HG03575 (cell line): ENCODE results near the gene MKRN2.
"Not testable (repeated sequence)": the region's sequence is repeated elsewhere in the genome, so short reads cannot be mapped to it uniquely, and the experiment has no call there.

ENCODE experiments used
- ATAC-seq: cut with Tn5 transposase; IDR thresholded peaks from one replicate; pipeline ENCODE4 v1.9.1; 2021; ENCODE audit not compliant: unreplicated experiment, insufficient number of reproducible peaks, low FRiP score; ENCODE audit errors: extremely low read depth

Gene MKRN2

GRCh38 chr3:12620729-12621128 is 63.8 kb downstream of the MKRN2 start:
- ATAC-seq, result no peak

- ATAC-seq, result no peak
Observed at GRCh38 chr3:12622335-12622734, 65.4 kb downstream of the MKRN2 start.

DNA sequence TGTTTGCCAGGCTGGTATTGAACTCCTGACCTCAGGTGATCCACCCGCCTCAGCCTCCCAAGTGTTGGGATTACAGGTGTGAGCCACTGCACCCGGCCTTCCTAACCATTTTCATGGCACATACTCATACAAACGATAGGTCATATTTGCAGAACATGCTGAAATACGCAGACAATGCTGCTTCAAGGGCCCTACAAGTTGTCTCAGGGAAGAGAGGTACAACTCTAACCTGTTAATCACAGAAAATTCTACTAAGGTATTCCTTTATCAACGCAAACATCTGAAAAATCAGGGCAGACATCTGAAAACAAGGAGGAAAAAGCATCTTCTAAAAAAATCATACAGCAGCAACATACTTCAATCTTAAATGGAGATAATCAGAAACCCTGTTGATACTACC is 67.2 kb downstream of the MKRN2 start:
- ATAC-seq, result no peak

GRCh38 chr3:12624964-12625363 is 68.1 kb downstream of the MKRN2 start:
- not testable (repeated sequence) for ATAC-seq

GRCh38 chr3:12627370-12627769 is 70.5 kb downstream of the MKRN2 start:
- no peak for ATAC-seq

DNA sequence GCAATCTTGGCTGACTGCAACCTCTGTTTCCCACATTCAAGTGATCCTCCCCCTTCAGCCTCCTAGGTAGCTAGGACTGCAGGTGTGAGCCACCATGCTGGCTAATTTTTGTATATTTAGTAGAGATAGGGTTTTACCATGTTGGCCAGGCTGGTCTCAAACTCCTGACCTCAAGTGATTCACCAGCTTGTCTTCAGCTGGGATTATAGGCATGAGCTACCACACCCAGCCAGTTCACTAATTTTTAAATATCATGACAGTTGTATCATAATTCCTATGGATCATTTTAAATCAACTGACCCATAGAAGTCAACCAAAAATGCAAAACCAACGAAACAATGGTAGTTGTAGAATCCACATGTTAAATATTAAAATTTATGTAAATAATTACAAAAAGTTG is 71.9 kb downstream of the MKRN2 start:
- no peak for ATAC-seq

DNA sequence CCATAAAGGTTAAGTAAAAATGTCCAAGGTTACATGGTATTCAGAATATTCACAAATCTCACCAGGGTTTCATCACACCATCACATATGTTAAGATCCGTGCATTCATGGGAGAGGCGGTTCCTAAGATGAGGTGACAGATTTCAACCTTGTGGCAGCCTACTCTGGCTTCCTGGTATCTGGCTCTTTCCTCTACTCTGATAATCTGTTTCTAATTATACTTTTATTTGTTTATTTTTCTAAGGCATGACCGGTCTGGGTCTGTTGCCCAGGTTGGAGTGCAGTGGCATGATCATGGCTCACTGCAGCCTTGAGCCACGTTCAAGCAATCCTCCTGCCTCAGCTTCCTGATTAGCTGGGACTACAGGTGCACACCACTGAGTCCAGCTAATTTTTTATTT is 72.7 kb downstream of the MKRN2 start:
- ATAC-seq, result no peak

- ATAC-seq, result no peak
Observed at GRCh38 chr3:12630292-12630691, 73.4 kb downstream of the MKRN2 start.

GRCh38 chr3:12630843-12631242 is 74.0 kb downstream of the MKRN2 start:
- not testable (repeated sequence) for ATAC-seq

DNA sequence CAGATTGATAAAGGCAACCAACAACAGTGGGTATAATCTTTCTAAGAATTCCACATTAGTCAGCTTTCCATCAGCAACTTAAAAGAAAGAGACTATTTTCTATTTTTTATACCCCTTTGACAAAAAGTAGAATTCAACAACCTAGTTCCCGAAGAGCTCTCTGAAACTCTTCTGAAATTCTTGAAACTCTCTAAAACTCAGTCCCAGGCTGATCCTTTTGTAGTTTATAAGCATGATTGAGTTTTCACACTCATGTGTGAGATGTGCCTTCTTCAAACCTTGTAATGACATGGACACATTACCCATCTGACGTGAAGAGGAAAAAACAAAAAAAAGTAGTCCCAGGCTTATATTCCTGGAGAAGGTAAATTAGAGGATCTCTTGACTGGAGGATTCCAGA is 75.6 kb downstream of the MKRN2 start:
- ATAC-seq, result no peak

DNA sequence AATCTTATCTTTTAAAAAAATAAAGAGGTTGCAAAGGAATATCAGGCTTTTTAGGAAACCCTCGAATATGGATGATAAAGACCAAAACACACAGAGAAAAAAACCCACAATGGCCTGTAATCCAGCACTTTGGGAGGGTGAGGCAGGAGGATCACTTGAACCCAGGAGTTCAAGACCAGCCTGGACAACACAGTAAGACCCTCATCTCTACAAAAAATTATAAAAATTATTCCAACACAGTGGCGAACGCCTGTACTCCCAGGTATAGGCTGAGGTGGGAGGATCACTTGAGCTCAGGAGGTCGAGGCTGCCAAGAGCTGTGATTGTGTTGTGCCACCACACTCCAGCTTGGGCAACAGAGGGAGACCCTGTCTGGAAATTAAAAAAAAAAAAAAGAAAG is 76.2 kb downstream of the MKRN2 start:
- no peak for ATAC-seq
